Liver (tissue), 9 donors: Measurements from ENCODE around the gene ADCK1. TPM values are rescaled to one million over a fixed set of nuclear protein-coding genes. Genes with fewer than 3 reads are reported as not detected.

ENCODE experiments used
- DNase-seq: peaks from one replicate; pipeline ENCODE4 v3.0.0-alpha.2; 2017; ENCODE audit warnings: low spot score
- H3K27ac ChIP-seq, 2 donors: one replicate each; pipeline ENCODE4 v1.7.0; 2013; ENCODE audit warnings: inconsistent platforms in 2 of 2, low read length in 2 of 2, control low read depth in 1 of 2, low read depth in 1 of 2, mild to moderate bottlenecking in 1 of 2
- H3K27me3 ChIP-seq, 4 donors: one replicate each; pipeline versions ENCODE4 v1.6.1 to v1.7.0; 2013; ENCODE audit warnings: low read length in 3 of 4, inconsistent platforms in 1 of 4, mild to moderate bottlenecking in 1 of 4, moderate library complexity in 1 of 4; ENCODE audit not compliant: control insufficient read depth in 4 of 4, insufficient read depth in 4 of 4
- H3K36me3 ChIP-seq, 4 donors: one replicate each; pipeline versions ENCODE4 v1.6.1 to v1.7.0; 2013; ENCODE audit warnings: low read length in 3 of 4, mild to moderate bottlenecking in 3 of 4, low read depth in 1 of 4, moderate library complexity in 1 of 4; ENCODE audit not compliant: control insufficient read depth in 4 of 4, insufficient read depth in 3 of 4
- H3K4me1 ChIP-seq, 4 donors: one replicate each; pipeline versions ENCODE4 v1.6.1 to v1.7.0; 2013; ENCODE audit warnings: low read length in 3 of 4, mild to moderate bottlenecking in 3 of 4, moderate library complexity in 1 of 4; ENCODE audit not compliant: control insufficient read depth in 4 of 4, insufficient read depth in 4 of 4
- H3K4me3 ChIP-seq, 3 donors: one replicate each; pipeline versions ENCODE4 v1.6.1 to v1.7.0; 2013; ENCODE audit warnings: low read length in 3 of 3, control low read depth in 1 of 3, low read depth in 1 of 3, mild to moderate bottlenecking in 1 of 3
- H3K9ac ChIP-seq, 2 donors: one replicate each; pipeline ENCODE4 v1.7.0; 2013; ENCODE audit warnings: low read length in 2 of 2, mild to moderate bottlenecking in 2 of 2, moderate library complexity in 2 of 2, control low read depth in 1 of 2, low read depth in 1 of 2
- H3K9me3 ChIP-seq, 4 donors: one replicate each; pipeline versions ENCODE4 v1.6.1 to v1.7.0; 2013; ENCODE audit warnings: low read length in 3 of 4; ENCODE audit not compliant: control insufficient read depth in 4 of 4
- EGR1 ChIP-seq, 2 donors: IDR thresholded peaks; 2 replicates each; pipeline ENCODE4 v1.6.1; 2016 to 2018; ENCODE audit warnings: antibody characterized with exemption in 2 of 2, low read depth in 2 of 2
- FOXA1 ChIP-seq: IDR thresholded peaks from 2 replicates; pipeline ENCODE4 v1.6.1; 2016; ENCODE audit warnings: antibody characterized with exemption
- FOXA2 ChIP-seq: IDR thresholded peaks from 2 replicates; pipeline ENCODE4 v1.6.1; 2016; ENCODE audit warnings: antibody characterized with exemption
- GABPA ChIP-seq, 2 donors: IDR thresholded peaks in 1 of 2; conservative IDR thresholded peaks in 1 of 2; 2 replicates each; pipeline ENCODE4 v1.6.1; 2016; ENCODE audit warnings: antibody characterized with exemption in 2 of 2, mild to moderate bottlenecking in 1 of 2, moderate library complexity in 1 of 2
- HNF4A ChIP-seq, 2 donors: conservative IDR thresholded peaks; 2 replicates each; pipeline ENCODE4 v1.6.1; 2016; ENCODE audit warnings: antibody characterized with exemption in 2 of 2, mild to moderate bottlenecking in 2 of 2
- HNF4G ChIP-seq: IDR thresholded peaks from 2 replicates; pipeline ENCODE4 v1.6.1; 2016; ENCODE audit warnings: antibody characterized with exemption
- JUND ChIP-seq, 2 donors: IDR thresholded peaks; 2 replicates each; pipeline ENCODE4 v1.6.1; 2016; ENCODE audit warnings: antibody characterized with exemption in 2 of 2
- NR2F2 ChIP-seq: IDR thresholded peaks from 2 replicates; pipeline ENCODE4 v1.6.1; 2016; ENCODE audit warnings: antibody characterized with exemption
- RAD21 ChIP-seq, 2 donors: IDR thresholded peaks; 2 replicates each; pipeline ENCODE4 v1.6.1; 2016; ENCODE audit warnings: antibody characterized with exemption in 2 of 2, mild to moderate bottlenecking in 2 of 2
- SP1 ChIP-seq: IDR thresholded peaks from 2 replicates; pipeline ENCODE4 v1.6.1; 2018; ENCODE audit warnings: antibody characterized with exemption, mild to moderate bottlenecking
- TAF1 ChIP-seq: conservative IDR thresholded peaks from 2 replicates; pipeline ENCODE4 v1.6.1; 2016; ENCODE audit warnings: antibody characterized with exemption, mild to moderate bottlenecking
- YY1 ChIP-seq: IDR thresholded peaks from 2 replicates; pipeline ENCODE4 v1.6.1; 2016; ENCODE audit warnings: antibody characterized with exemption, mild to moderate bottlenecking
- WGBS: extraction: QIAGEN DNeasy Blood & Tissue Kit; methylation state at CpG from one replicate; pipeline ENCODE4 v1.1.7; 2013; 5-methylcytosine and 5-hydroxymethylcytosine counted together
- polyA plus RNA-seq, 2 donors: library from polyadenylated mRNA; stranded (reverse) in 1 of 2; unstranded in 1 of 2; fragments of 200-250 nt in 1 of 2; fragments of >200 nt in 1 of 2; fragmentation: Nextera tagmentation in 1 of 2; extraction: Ambion mirVana in 1 of 2; gene quantifications; one replicate each; pipeline versions ENCODE4 v1.2.1 to v1.2.3, GENCODE V29; 2013 to 2015
- total RNA-seq, 2 donors: library from RNA; depleted of rRNA; stranded (reverse); fragments of >200 nt; gene quantifications; one replicate each; pipeline ENCODE4 v1.2.3, GENCODE V29; 2014
- TF ChIP-seq, protein P1 (sequence below): fragments of 150-350 bp; IDR thresholded peaks from 2 replicates; pipeline ENCODE4 v1.5.1; 2017; ENCODE audit warnings: improper control_type of control experiment, low read depth, low read length; ENCODE audit not compliant: missing input control
- TF ChIP-seq, protein P2 (sequence below): IDR thresholded peaks from 2 replicates; pipeline ENCODE4 v1.6.1; 2016; ENCODE audit warnings: antibody characterized with exemption
- TF ChIP-seq, protein P3 (sequence below): IDR thresholded peaks from 2 replicates; pipeline ENCODE4 v1.6.1; 2016; ENCODE audit warnings: antibody characterized with exemption
- TF ChIP-seq, protein P4 (sequence below): IDR thresholded peaks from 2 replicates; pipeline ENCODE4 v1.6.1; 2016; ENCODE audit warnings: antibody characterized with exemption, mild to moderate bottlenecking
- TF ChIP-seq, protein P5 (sequence below): IDR thresholded peaks from 2 replicates; pipeline ENCODE4 v1.6.1; 2016; ENCODE audit warnings: antibody characterized with exemption
- donor health status: healthy.
- donor health status: healthy.
- donor health status: healthy.
- donor health status: healthy.
- donor health status: healthy.

Gene ADCK1
- total and polyA plus RNA-seq, 4 donors = 4.0 to 4.9 (median 4.4) TPM

DNA sequence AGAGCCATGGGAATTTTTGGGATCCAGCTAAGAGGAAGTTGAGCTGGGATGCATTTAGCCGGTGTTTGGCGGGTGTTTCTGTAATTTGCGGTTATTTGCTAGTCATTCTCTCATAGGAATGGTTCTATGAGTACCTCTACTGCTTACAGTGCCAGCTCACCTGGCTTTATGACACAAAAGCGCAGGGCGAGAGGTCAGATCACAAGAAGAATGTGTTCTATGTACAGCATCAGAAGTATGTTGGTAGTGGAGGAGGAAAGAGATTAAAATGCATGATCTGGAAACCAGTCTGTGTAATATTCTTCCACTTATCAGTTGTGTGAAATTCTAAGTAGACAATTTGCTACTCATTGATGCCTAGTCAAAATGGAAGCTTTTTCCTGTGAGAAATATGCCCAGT lies 173.3 kb downstream of the ADCK1 start:
- Histone ChIP-seq H3K4me1 (no peaks in the 10 kb centered on the region), H3K27me3 (no peaks in the 10 kb centered on the region), H3K36me3 (no peaks in the 10 kb centered on the region), H3K4me3 (no peak overlapping the region), H3K27ac (no peak overlapping the region), H3K9ac (no peak overlapping the region), H3K9me3 (no peaks in the 10 kb centered on the region)
- WGBS = 92% methylated on average over 5 of the region's 5 CpGs
- TF ChIP-seq, protein P1, sequence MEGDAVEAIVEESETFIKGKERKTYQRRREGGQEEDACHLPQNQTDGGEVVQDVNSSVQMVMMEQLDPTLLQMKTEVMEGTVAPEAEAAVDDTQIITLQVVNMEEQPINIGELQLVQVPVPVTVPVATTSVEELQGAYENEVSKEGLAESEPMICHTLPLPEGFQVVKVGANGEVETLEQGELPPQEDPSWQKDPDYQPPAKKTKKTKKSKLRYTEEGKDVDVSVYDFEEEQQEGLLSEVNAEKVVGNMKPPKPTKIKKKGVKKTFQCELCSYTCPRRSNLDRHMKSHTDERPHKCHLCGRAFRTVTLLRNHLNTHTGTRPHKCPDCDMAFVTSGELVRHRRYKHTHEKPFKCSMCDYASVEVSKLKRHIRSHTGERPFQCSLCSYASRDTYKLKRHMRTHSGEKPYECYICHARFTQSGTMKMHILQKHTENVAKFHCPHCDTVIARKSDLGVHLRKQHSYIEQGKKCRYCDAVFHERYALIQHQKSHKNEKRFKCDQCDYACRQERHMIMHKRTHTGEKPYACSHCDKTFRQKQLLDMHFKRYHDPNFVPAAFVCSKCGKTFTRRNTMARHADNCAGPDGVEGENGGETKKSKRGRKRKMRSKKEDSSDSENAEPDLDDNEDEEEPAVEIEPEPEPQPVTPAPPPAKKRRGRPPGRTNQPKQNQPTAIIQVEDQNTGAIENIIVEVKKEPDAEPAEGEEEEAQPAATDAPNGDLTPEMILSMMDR = no peak
- TF ChIP-seq TAF1 = no peak
- no peak for TF ChIP-seq FOXA1
- TF ChIP-seq YY1 = no peak
- TF ChIP-seq, protein P2, sequence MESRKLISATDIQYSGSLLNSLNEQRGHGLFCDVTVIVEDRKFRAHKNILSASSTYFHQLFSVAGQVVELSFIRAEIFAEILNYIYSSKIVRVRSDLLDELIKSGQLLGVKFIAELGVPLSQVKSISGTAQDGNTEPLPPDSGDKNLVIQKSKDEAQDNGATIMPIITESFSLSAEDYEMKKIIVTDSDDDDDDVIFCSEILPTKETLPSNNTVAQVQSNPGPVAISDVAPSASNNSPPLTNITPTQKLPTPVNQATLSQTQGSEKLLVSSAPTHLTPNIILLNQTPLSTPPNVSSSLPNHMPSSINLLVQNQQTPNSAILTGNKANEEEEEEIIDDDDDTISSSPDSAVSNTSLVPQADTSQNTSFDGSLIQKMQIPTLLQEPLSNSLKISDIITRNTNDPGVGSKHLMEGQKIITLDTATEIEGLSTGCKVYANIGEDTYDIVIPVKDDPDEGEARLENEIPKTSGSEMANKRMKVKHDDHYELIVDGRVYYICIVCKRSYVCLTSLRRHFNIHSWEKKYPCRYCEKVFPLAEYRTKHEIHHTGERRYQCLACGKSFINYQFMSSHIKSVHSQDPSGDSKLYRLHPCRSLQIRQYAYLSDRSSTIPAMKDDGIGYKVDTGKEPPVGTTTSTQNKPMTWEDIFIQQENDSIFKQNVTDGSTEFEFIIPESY = no peak
- no peak for TF ChIP-seq HNF4A (conservative IDR thresholded peaks at IDR 0.05)
- TF ChIP-seq EGR1 (IDR thresholded peaks at IDR 0.05; ENCODE audit: low read depth in 2 of 2) = no peak
- TF ChIP-seq, protein P3, sequence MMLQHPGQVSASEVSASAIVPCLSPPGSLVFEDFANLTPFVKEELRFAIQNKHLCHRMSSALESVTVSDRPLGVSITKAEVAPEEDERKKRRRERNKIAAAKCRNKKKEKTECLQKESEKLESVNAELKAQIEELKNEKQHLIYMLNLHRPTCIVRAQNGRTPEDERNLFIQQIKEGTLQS = no peak
- TF ChIP-seq FOXA2 = no peak
- TF ChIP-seq JUND (IDR thresholded peaks at IDR 0.05) = no peak
- TF ChIP-seq NR2F2 = no peak
- TF ChIP-seq SP1 = no peak
- TF ChIP-seq, protein P4, sequence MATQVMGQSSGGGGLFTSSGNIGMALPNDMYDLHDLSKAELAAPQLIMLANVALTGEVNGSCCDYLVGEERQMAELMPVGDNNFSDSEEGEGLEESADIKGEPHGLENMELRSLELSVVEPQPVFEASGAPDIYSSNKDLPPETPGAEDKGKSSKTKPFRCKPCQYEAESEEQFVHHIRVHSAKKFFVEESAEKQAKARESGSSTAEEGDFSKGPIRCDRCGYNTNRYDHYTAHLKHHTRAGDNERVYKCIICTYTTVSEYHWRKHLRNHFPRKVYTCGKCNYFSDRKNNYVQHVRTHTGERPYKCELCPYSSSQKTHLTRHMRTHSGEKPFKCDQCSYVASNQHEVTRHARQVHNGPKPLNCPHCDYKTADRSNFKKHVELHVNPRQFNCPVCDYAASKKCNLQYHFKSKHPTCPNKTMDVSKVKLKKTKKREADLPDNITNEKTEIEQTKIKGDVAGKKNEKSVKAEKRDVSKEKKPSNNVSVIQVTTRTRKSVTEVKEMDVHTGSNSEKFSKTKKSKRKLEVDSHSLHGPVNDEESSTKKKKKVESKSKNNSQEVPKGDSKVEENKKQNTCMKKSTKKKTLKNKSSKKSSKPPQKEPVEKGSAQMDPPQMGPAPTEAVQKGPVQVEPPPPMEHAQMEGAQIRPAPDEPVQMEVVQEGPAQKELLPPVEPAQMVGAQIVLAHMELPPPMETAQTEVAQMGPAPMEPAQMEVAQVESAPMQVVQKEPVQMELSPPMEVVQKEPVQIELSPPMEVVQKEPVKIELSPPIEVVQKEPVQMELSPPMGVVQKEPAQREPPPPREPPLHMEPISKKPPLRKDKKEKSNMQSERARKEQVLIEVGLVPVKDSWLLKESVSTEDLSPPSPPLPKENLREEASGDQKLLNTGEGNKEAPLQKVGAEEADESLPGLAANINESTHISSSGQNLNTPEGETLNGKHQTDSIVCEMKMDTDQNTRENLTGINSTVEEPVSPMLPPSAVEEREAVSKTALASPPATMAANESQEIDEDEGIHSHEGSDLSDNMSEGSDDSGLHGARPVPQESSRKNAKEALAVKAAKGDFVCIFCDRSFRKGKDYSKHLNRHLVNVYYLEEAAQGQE = no peak
- no peak for TF ChIP-seq GABPA (IDR thresholded peaks at IDR 0.05 in 1 of 2, conservative IDR thresholded peaks at IDR 0.05 in 1 of 2)
- TF ChIP-seq, protein P5, sequence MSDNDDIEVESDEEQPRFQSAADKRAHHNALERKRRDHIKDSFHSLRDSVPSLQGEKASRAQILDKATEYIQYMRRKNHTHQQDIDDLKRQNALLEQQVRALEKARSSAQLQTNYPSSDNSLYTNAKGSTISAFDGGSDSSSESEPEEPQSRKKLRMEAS = no peak
- TF ChIP-seq HNF4G = no peak
- no peak for TF ChIP-seq RAD21 (IDR thresholded peaks at IDR 0.05)
- DNase-seq = no peak

DNA sequence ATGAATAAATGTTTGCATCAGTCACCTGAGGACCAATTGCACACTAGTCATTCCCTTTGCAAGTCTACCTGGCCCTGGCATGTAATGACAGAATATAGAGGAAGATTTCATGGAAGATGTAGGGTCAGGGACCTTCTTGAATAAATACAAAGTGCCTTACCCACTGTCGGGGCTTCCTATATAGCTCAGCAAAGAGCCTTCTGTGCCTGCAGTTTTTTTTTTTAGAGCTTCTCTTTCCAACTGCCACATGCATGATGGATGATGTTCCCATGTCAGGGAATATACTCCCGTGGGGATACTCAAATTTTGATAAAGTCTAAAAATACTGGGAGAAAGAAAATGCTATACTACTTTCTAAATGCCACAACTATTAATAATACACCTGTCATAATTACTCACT lies 176.7 kb downstream of the ADCK1 start:
- Histone ChIP-seq H3K9me3 (no peaks in the 10 kb centered on the region), H3K4me3 (no peak overlapping the region), H3K9ac (no peak overlapping the region), H3K27ac (no peak overlapping the region), H3K4me1 (peaks cover 2 to 6% (median 5%) of the 10 kb centered on the region in 4 donors), H3K36me3 (no peaks in the 10 kb centered on the region), H3K27me3 (peaks cover 0 to 2% (median 0%) of the 10 kb centered on the region in 4 donors)
- 46% methylated on average over 2 of the region's 2 CpGs for WGBS
- TF ChIP-seq SP1 (no peak), NR2F2 (no peak)
- TF ChIP-seq, protein P3 = no peak
- TF ChIP-seq, protein P1 = no peak
- no peak for DNase-seq
